ENCODE measurements around the gene TPH2. TPM values are rescaled to one million over a fixed set of nuclear protein-coding genes. Genes with fewer than 3 reads are reported as not detected.

Gene TPH2
- polyA plus RNA-seq, 1 donor: 0.04 TPM

GRCh38 chr12:71958056-71958455, 19.4 kb downstream of the TPH2 start:
- H3K4me3 ChIP-seq (ENCODE audit: low read length): no peak overlapping the region
- DNase-seq: no peak
- no CpG with 5 or more reads among the region's 2 CpGs for WGBS (ENCODE audit: insufficient coverage, low lambda C conversion rate)
- H3K27me3 ChIP-seq (ENCODE audit: control insufficient read depth, insufficient read depth, low read length): peaks cover 5% of the 10 kb centered on the region
- H3K4me1 ChIP-seq (ENCODE audit: control insufficient read depth, insufficient read depth, low read length): no peaks in the 10 kb centered on the region
- no peak overlapping the region for H3K27ac ChIP-seq (ENCODE audit: low read length)
- H3K9me3 ChIP-seq (ENCODE audit: control insufficient read depth, low read depth, low read length): no peaks in the 10 kb centered on the region
- no peaks in the 10 kb centered on the region for H3K36me3 ChIP-seq (ENCODE audit: control insufficient read depth, insufficient read depth, low read length)

- DNase-seq: no peak
- Histone ChIP-seq H3K9me3 (ENCODE audit: control insufficient read depth, low read depth, low read length) (no peaks in the 10 kb centered on the region), H3K36me3 (ENCODE audit: control insufficient read depth, insufficient read depth, low read length) (no peaks in the 10 kb centered on the region), H3K27ac (ENCODE audit: low read length) (no peak overlapping the region), H3K27me3 (ENCODE audit: control insufficient read depth, insufficient read depth, low read length) (peaks cover 5% of the 10 kb centered on the region), H3K4me3 (ENCODE audit: low read length) (no peak overlapping the region), H3K4me1 (ENCODE audit: control insufficient read depth, insufficient read depth, low read length) (no peaks in the 10 kb centered on the region)
- no CpG with 5 or more reads among the region's 2 CpGs for WGBS (ENCODE audit: insufficient coverage, low lambda C conversion rate)
Measured at GRCh38 chr12:71958457-71958856, 19.8 kb downstream of the TPH2 start.

- Histone ChIP-seq H3K36me3 (ENCODE audit: control insufficient read depth, insufficient read depth, low read length) (no peaks in the 10 kb centered on the region), H3K4me1 (ENCODE audit: control insufficient read depth, insufficient read depth, low read length) (no peaks in the 10 kb centered on the region), H3K9me3 (ENCODE audit: control insufficient read depth, low read depth, low read length) (no peaks in the 10 kb centered on the region), H3K27ac (ENCODE audit: low read length) (no peak overlapping the region), H3K4me3 (ENCODE audit: low read length) (no peak overlapping the region), H3K27me3 (ENCODE audit: control insufficient read depth, insufficient read depth, low read length) (peaks cover 5% of the 10 kb centered on the region)
- no CpG with 5 or more reads among the region's 4 CpGs for WGBS (ENCODE audit: insufficient coverage, low lambda C conversion rate)
- no peak for DNase-seq
Measured at GRCh38 chr12:71958993-71959578, 20.4 kb downstream of the TPH2 start.

- WGBS (ENCODE audit: insufficient coverage, low lambda C conversion rate): 100% methylated on average over 3 of the region's 3 CpGs
Measured at GRCh38 chr12:71967211-71967610, 28.6 kb downstream of the TPH2 start.

GRCh38 chr12:71969330-71969729, 30.7 kb downstream of the TPH2 start:
- Histone ChIP-seq H3K9me3 (ENCODE audit: control insufficient read depth, low read depth, low read length) (no peaks in the 10 kb centered on the region), H3K36me3 (ENCODE audit: control insufficient read depth, insufficient read depth, low read length) (no peaks in the 10 kb centered on the region), H3K4me1 (ENCODE audit: control insufficient read depth, insufficient read depth, low read length) (no peaks in the 10 kb centered on the region), H3K4me3 (ENCODE audit: low read length) (no peak overlapping the region), H3K27ac (ENCODE audit: low read length) (no peak overlapping the region), H3K27me3 (ENCODE audit: control insufficient read depth, insufficient read depth, low read length) (peaks cover 6% of the 10 kb centered on the region)
- no peak for DNase-seq
- WGBS (ENCODE audit: insufficient coverage, low lambda C conversion rate): no CpG with 5 or more reads among the region's 1 CpG

More at GRCh38 chr12:71967211-71967610, 28.6 kb downstream of the TPH2 start:
- no peak for DNase-seq
- no peak overlapping the region for H3K4me3 ChIP-seq (ENCODE audit: low read length)
- H3K27ac ChIP-seq (ENCODE audit: low read length): no peak overlapping the region
- H3K4me1 ChIP-seq (ENCODE audit: control insufficient read depth, insufficient read depth, low read length): no peaks in the 10 kb centered on the region
- no peaks in the 10 kb centered on the region for H3K36me3 ChIP-seq (ENCODE audit: control insufficient read depth, insufficient read depth, low read length)
- H3K9me3 ChIP-seq (ENCODE audit: control insufficient read depth, low read depth, low read length): no peaks in the 10 kb centered on the region
- peaks cover 6% of the 10 kb centered on the region for H3K27me3 ChIP-seq (ENCODE audit: control insufficient read depth, insufficient read depth, low read length)

GRCh38 chr12:71970031-71970430, 31.4 kb downstream of the TPH2 start:
- WGBS (ENCODE audit: insufficient coverage, low lambda C conversion rate): no CpG with 5 or more reads among the region's 5 CpGs
- Histone ChIP-seq H3K27me3 (ENCODE audit: control insufficient read depth, insufficient read depth, low read length) (peaks cover 6% of the 10 kb centered on the region), H3K27ac (ENCODE audit: low read length) (no peak overlapping the region), H3K36me3 (ENCODE audit: control insufficient read depth, insufficient read depth, low read length) (no peaks in the 10 kb centered on the region), H3K4me1 (ENCODE audit: control insufficient read depth, insufficient read depth, low read length) (no peaks in the 10 kb centered on the region), H3K9me3 (ENCODE audit: control insufficient read depth, low read depth, low read length) (no peaks in the 10 kb centered on the region), H3K4me3 (ENCODE audit: low read length) (no peak overlapping the region)
- no peak for DNase-seq

GRCh38 chr12:71972441-71973074, 33.9 kb downstream of the TPH2 start:
- Histone ChIP-seq H3K27me3 (ENCODE audit: control insufficient read depth, insufficient read depth, low read length) (no peaks in the 10 kb centered on the region), H3K4me1 (ENCODE audit: control insufficient read depth, insufficient read depth, low read length) (no peaks in the 10 kb centered on the region)
- no peak for DNase-seq

GRCh38 chr12:71973687-71974086, 35.0 kb downstream of the TPH2 start:
- H3K4me1 ChIP-seq (ENCODE audit: control insufficient read depth, insufficient read depth, low read length): no peaks in the 10 kb centered on the region
- no peak overlapping the region for H3K4me3 ChIP-seq (ENCODE audit: low read length)
- no peaks in the 10 kb centered on the region for H3K9me3 ChIP-seq (ENCODE audit: control insufficient read depth, low read depth, low read length)
- DNase-seq: no peak
- no peaks in the 10 kb centered on the region for H3K36me3 ChIP-seq (ENCODE audit: control insufficient read depth, insufficient read depth, low read length)
- H3K27me3 ChIP-seq (ENCODE audit: control insufficient read depth, insufficient read depth, low read length): no peaks in the 10 kb centered on the region
- 50% methylated on average over 2 of the region's 4 CpGs for WGBS (ENCODE audit: insufficient coverage, low lambda C conversion rate)
- H3K27ac ChIP-seq (ENCODE audit: low read length): no peak overlapping the region

More at GRCh38 chr12:71972441-71973074, 33.9 kb downstream of the TPH2 start:
- WGBS (ENCODE audit: insufficient coverage, low lambda C conversion rate): no CpG with 5 or more reads among the region's 4 CpGs
- no peaks in the 10 kb centered on the region for H3K36me3 ChIP-seq (ENCODE audit: control insufficient read depth, insufficient read depth, low read length)
- H3K9me3 ChIP-seq (ENCODE audit: control insufficient read depth, low read depth, low read length): no peaks in the 10 kb centered on the region
- no peak overlapping the region for H3K27ac ChIP-seq (ENCODE audit: low read length)
- no peak overlapping the region for H3K4me3 ChIP-seq (ENCODE audit: low read length)

- no peaks in the 10 kb centered on the region for H3K4me1 ChIP-seq (ENCODE audit: control insufficient read depth, insufficient read depth, low read length)
- H3K36me3 ChIP-seq (ENCODE audit: control insufficient read depth, insufficient read depth, low read length): no peaks in the 10 kb centered on the region
- H3K27ac ChIP-seq (ENCODE audit: low read length): no peak overlapping the region
- 48% methylated on average over 2 of the region's 2 CpGs for WGBS (ENCODE audit: insufficient coverage, low lambda C conversion rate)
- no peaks in the 10 kb centered on the region for H3K27me3 ChIP-seq (ENCODE audit: control insufficient read depth, insufficient read depth, low read length)
- DNase-seq: no peak
- no peaks in the 10 kb centered on the region for H3K9me3 ChIP-seq (ENCODE audit: control insufficient read depth, low read depth, low read length)
- H3K4me3 ChIP-seq (ENCODE audit: low read length): no peak overlapping the region
Measured at GRCh38 chr12:71980538-71980937, 41.9 kb downstream of the TPH2 start.

- no peaks in the 10 kb centered on the region for H3K4me1 ChIP-seq (ENCODE audit: control insufficient read depth, insufficient read depth, low read length)
- H3K36me3 ChIP-seq (ENCODE audit: control insufficient read depth, insufficient read depth, low read length): no peaks in the 10 kb centered on the region
- H3K27ac ChIP-seq (ENCODE audit: low read length): no peak overlapping the region
- no CpG with 5 or more reads among the region's 1 CpG for WGBS (ENCODE audit: insufficient coverage, low lambda C conversion rate)
- no peak overlapping the region for H3K4me3 ChIP-seq (ENCODE audit: low read length)
- no peak for DNase-seq
- no peaks in the 10 kb centered on the region for H3K9me3 ChIP-seq (ENCODE audit: control insufficient read depth, low read depth, low read length)
- no peaks in the 10 kb centered on the region for H3K27me3 ChIP-seq (ENCODE audit: control insufficient read depth, insufficient read depth, low read length)
Measured at GRCh38 chr12:71981149-71981548, 42.5 kb downstream of the TPH2 start.

GRCh38 chr12:71994715-71995114, 56.1 kb downstream of the TPH2 start:
- no peak for DNase-seq
- Histone ChIP-seq H3K36me3 (ENCODE audit: control insufficient read depth, insufficient read depth, low read length) (no peaks in the 10 kb centered on the region), H3K27ac (ENCODE audit: low read length) (no peak overlapping the region), H3K4me1 (ENCODE audit: control insufficient read depth, insufficient read depth, low read length) (no peaks in the 10 kb centered on the region), H3K4me3 (ENCODE audit: low read length) (no peak overlapping the region), H3K27me3 (ENCODE audit: control insufficient read depth, insufficient read depth, low read length) (peaks cover 2% of the 10 kb centered on the region), H3K9me3 (ENCODE audit: control insufficient read depth, low read depth, low read length) (no peaks in the 10 kb centered on the region)
- 20% methylated on average over 2 of the region's 2 CpGs for WGBS (ENCODE audit: insufficient coverage, low lambda C conversion rate)
